DMS 273 (cell line): ENCODE measurements around the gene ELOVL5.
"Not testable (repeated sequence)": the region's sequence is repeated elsewhere in the genome, so short reads cannot be mapped to it uniquely, and the experiment has no call there.

ENCODE experiments used
- DNase-seq: peaks from one replicate; lab custom pipeline; 2025; ENCODE audit not compliant: unreplicated experiment; lab: John Stamatoyannopoulos, UW

The ELOVL5 gene

GRCh38 chr6:53330137-53330536 lies 18.6 kb downstream of the ELOVL5 start:
- no peak for DNase-seq

DNA sequence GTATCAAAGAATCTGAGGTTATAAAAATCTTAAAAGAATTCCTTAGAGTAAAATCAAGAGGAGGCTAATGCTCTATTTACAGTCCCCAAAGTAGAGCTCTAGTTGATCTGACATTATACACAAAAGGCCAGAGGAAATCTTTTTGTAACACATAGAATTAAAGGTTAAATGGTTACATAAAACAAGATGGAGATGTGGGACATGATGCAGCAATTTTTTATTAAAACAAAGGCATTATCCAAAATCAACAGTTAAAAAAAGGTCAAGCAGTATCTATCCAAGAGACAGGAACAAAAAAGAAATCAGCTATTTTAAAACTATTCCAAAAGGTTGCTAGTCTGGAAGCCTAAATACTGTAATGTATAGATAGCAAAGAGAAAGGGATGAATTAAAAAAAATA lies 20.4 kb downstream of the ELOVL5 start:
- no peak for DNase-seq

- peak; percentile 19 for DNase-seq
Measured at GRCh38 chr6:53327017-53327395, 21.7 kb downstream of the ELOVL5 start.

- DNase-seq = peak; percentile 19
Measured at GRCh38 chr6:53326372-53327016, 22.3 kb downstream of the ELOVL5 start.

DNA sequence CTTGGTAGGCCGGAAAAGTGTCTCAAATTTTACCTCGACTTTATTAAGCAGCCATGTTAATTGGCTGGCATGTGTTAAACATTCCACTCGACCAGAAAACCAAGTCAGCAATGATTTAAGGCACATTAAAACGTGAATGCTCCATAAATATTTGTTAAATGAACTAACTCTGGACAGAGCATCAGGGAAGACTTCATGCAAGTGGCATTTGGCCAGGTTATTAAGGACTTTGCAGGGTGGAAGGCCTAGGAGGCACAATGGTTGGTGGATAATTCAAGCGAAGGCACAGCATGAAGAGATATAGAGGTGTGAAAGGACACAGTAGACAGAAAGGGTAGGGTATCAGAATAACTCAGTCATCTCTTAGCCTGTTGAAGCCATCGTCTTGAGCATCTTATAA lies 23.0 kb downstream of the ELOVL5 start:
- no peak for DNase-seq

DNA sequence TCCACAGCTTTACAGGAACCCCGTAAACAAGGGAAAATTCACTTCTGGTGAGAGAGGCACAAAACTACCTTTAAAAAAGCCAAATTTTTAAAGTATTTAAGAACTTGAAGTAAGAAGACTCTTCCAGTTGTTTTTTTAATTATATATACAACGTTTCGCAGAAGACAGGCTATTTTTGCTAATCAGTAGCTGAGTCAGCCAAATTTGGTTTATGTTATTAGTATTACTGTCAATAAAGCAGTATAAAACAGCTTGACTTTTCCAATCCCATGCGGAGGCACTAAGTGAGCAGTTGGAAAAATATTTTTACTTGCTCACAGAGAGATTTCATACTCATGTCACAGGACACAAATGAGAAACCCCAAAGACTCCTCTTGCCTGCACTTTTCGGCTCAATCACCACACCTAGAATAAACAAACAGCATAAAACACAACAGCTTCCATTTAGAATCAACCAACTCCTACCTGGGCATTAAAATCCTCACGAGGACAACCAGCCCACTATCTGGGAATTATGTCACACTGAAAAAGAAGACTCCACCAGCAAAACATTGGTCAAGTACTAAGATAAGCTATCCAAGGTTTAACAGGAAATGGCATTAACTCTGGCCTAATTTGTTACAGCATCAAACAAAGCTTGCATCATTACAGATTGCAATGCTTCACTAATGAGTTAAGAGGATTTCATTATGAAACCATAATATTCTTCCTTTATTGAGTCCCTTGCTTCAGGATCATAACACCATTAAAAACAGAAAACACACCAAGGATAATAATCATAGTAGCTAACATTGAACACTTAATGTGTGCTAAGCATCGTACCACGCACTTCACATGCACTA lies 26.3 kb downstream of the ELOVL5 start:
- DNase-seq = no peak

GRCh38 chr6:53321701-53322100 lies 27.0 kb downstream of the ELOVL5 start:
- DNase-seq = no peak

DNA sequence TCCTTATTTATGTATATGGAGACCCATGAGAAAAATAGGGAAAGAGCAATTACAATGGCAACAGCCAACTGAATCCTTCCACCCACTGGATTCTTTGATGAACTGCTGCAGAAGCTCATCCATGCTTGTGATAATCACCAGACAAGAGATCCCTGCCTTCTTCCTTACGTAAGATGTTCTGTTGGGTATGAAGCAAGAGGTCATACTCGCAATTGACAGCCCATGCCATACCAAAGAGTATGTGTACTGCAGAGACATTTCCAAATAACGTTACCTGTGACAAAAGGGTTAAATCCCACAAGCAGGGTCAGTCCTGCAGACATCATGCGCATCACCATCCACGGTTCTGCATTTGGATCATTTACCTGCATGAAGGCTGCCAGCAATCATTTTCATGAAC lies 27.8 kb downstream of the ELOVL5 start:
- DNase-seq = no peak

DNA sequence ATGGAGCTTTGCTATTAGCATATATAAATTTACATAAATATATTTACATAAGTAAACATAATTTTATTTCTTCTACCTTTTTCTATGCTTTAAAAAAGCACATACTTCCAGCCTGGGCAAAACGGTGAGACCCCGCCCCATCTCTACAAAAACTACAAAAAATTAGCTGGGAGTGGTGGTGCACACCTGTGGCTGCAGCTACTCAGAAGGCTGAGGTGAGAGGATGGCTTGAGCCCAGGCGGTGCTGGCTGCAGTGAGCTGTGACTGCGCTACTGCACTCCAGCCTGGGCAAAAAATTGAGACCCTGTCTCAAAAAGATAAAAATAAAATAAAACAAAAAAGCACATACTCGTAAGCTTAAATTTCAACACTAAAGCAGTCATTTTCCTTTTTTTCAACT lies 30.3 kb downstream of the ELOVL5 start:
- DNase-seq = no peak

DNA sequence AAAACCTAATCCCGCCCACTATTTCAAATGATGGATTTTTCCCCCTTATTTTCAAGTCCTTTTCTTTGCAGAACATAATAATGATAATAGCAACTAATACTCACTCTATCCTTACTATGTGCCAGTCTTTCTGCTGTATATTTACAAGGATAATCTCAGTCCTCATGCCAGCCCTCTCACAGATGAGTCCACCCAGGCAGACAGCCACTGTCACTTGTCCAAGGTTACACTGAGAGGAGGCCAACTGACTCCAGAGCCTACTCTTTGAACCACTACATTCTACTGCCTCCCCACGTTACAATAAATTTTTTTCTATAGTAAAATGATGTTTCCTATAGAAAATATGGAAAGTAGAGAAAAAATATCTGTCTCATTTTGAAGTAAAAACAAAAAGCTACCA lies 30.9 kb downstream of the ELOVL5 start:
- DNase-seq = no peak

DNA sequence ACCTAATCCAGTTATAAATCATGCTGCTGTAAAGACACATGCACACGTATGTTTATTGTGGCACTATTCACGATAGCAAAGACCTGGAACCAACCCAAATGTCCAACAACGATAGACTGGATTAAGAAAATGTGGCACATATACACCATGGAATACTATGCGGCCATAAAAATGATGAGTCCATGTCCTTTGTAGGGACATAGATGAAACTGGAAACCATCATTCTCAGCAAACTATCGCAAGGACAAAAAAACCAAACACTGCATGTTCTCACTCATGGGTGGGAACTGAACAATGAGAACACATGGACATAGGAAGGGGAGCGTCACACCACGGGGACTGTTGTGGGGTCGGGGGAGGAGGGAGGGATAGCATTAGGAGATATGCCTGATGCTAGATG lies 31.5 kb downstream of the ELOVL5 start:
- not testable (repeated sequence) for DNase-seq

- DNase-seq = no peak
Measured at GRCh38 chr6:53316142-53316541, 32.6 kb downstream of the ELOVL5 start.

DNA sequence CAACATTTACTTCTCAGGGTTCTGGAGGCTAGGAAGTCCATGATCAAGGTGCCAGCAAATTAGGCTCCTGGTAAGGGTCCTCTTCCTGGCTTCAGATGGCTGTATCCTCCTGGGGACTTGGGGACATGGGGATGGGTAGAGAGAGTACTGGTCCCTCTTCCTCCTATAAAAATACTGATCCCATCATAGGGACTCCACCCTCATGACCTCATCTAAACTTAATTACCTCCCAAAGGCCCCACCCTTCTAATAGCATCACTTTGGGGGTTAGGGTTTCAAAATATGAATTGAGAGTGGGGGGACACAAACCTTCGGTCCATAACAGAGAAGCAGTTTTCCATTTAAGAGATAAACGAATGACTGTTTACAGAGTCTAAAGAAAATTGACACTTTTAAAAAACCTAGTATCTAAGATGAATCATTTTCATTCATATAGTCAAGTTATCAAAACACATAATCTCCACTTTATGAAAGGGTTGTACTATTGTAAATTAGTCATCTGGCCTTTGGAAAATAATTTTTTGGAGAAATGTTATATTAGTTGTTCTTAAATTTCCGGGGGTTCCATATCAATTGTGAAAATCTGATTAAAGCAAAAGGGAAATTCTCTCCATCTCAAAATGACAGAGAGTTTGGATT lies 33.5 kb downstream of the ELOVL5 start:
- DNase-seq = no peak

GRCh38 chr6:53313784-53314400 lies 34.9 kb downstream of the ELOVL5 start:
- peak; percentile 29 for DNase-seq

DNA sequence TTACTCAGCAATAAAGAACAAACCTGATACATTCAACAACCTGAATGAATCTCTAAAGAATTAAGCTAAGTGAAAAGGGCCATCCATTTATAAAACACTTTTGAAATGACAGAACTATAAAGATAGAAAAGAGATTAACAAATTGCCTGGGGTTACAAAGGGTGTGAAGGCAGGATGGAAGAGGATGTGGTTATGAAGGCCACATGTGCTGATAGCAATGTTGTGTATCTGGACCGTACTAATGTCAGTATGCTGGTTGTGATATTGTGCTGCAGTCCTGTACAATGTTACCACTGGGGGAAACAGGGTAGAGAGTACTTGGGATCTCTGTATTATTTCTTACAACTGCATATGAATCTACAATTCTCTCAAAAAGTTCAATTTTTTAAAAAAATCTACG lies 36.4 kb downstream of the ELOVL5 start:
- no peak for DNase-seq

GRCh38 chr6:53311586-53311935 lies 37.2 kb downstream of the ELOVL5 start:
- DNase-seq = no peak

GRCh38 chr6:53310771-53311585 lies 37.8 kb downstream of the ELOVL5 start:
- peak; percentile 78 for DNase-seq

- no peak for DNase-seq
Measured at GRCh38 chr6:53309901-53310300, 38.8 kb downstream of the ELOVL5 start.

GRCh38 chr6:53309059-53309900 lies 39.5 kb downstream of the ELOVL5 start:
- peak; percentile 77 for DNase-seq

GRCh38 chr6:53306819-53307347 lies 41.9 kb downstream of the ELOVL5 start:
- DNase-seq = no peak
